IMR-90 (cell line): ENCODE measurements around the gene TNRC6A. TPM values are rescaled to one million over a fixed set of nuclear protein-coding genes. Genes with fewer than 3 reads are reported as not detected.

Experiments
- ATAC-seq: fragments of 200-7000 bp; cut with Tn5 transposase; 2 replicates; pipeline ENCODE4 v1.9.1; 2020; ENCODE audit warnings: low read depth, mild to moderate bottlenecking, moderate library complexity
- BruUV-seq: library from RNA; stranded (reverse); fragments of 400-500 nt; replicated peaks from 2 replicates; lab custom pipeline; 2021; lab: Mats Ljungman, UMichigan
- CTCF ChIA-PET: fragments of 300-600 bp; formaldehyde crosslinking; extraction: SDS; loops from one replicate; lab custom pipeline; 2021; ENCODE audit warnings: antibody characterized with exemption; lab: Yijun Ruan, JAX
- POLR2A ChIA-PET: fragments of 300-600 bp; sonication (Branson Sonifier 250); formaldehyde crosslinking; loops from one replicate; lab custom pipeline; 2022; ENCODE audit warnings: antibody characterized with exemption; ENCODE audit not compliant: unreplicated experiment; lab: Charles Lee
- DNase-seq: peaks from one replicate; pipeline ENCODE4 v3.0.0; 2013
- H2AFZ ChIP-seq: replicated peaks from 2 replicates; pipeline ENCODE3; 2013; ENCODE audit warnings: low read length, mild to moderate bottlenecking; ENCODE audit not compliant: poor library complexity
- H2AK5ac ChIP-seq: 2 replicates; pipeline ENCODE4 v1.6.1; 2013; ENCODE audit warnings: low read depth, low read length, inconsistent platforms
- H2AK9ac ChIP-seq: replicated peaks from 2 replicates; pipeline ENCODE3; 2013; ENCODE audit warnings: mild to moderate bottlenecking, low read depth, low read length, moderate library complexity; ENCODE audit not compliant: poor library complexity
- H2BK120ac ChIP-seq: 2 replicates; pipeline ENCODE4 v1.6.1; 2013; ENCODE audit warnings: low read depth, low read length, inconsistent platforms
- H2BK15ac ChIP-seq: 3 replicates; pipeline ENCODE4 v1.6.1; 2013; ENCODE audit warnings: low read depth, low read length, inconsistent platforms
- H2BK20ac ChIP-seq: 2 replicates; pipeline ENCODE4 v1.6.1; 2013; ENCODE audit warnings: low read depth, mild to moderate bottlenecking, inconsistent platforms, low read length, moderate library complexity
- H2BK5ac ChIP-seq: 2 replicates; pipeline ENCODE4 v1.6.1; 2013; ENCODE audit warnings: mild to moderate bottlenecking, low read depth, low read length, inconsistent platforms; ENCODE audit not compliant: poor library complexity, severe bottlenecking
- H3K14ac ChIP-seq: replicated peaks from 2 replicates; pipeline ENCODE4 v1.6.1; 2013; ENCODE audit warnings: low read depth, low read length, inconsistent platforms
- H3K18ac ChIP-seq: 2 replicates; pipeline ENCODE4 v1.6.1; 2013; ENCODE audit warnings: low read depth, low read length, control low read depth
- H3K23ac ChIP-seq: 2 replicates; pipeline ENCODE4 v1.6.1; 2013; ENCODE audit warnings: low read depth, low read length, inconsistent platforms
- H3K27ac ChIP-seq: 2 replicates; pipeline ENCODE4 v1.5.1; 2013; ENCODE audit warnings: mild to moderate bottlenecking, control low read depth, low read length; ENCODE audit not compliant: insufficient read depth
- H3K27me3 ChIP-seq: 2 replicates; pipeline ENCODE4 v1.6.1; 2013; ENCODE audit warnings: low read length; ENCODE audit not compliant: control insufficient read depth, insufficient read depth
- H3K36me3 ChIP-seq: 2 replicates; pipeline ENCODE4 v1.6.1; 2013; ENCODE audit warnings: low read length, mixed read lengths; ENCODE audit not compliant: control insufficient read depth, insufficient read depth
- H3K4ac ChIP-seq: 2 replicates; pipeline ENCODE4 v1.6.1; 2013; ENCODE audit warnings: low read depth, low read length, inconsistent platforms
- H3K4me1 ChIP-seq: 2 replicates; pipeline ENCODE4 v1.6.1; 2013; ENCODE audit warnings: low read length, mixed read lengths; ENCODE audit not compliant: control insufficient read depth, insufficient read depth
- H3K4me2 ChIP-seq: 2 replicates; pipeline ENCODE4 v1.6.1; 2013; ENCODE audit warnings: low read depth, mild to moderate bottlenecking, control low read depth, low read length, moderate library complexity
- H3K4me3 ChIP-seq: 2 replicates; pipeline ENCODE4 v1.5.1; 2013; ENCODE audit warnings: low read depth, mild to moderate bottlenecking, control low read depth, low read length, moderate library complexity; ENCODE audit not compliant: insufficient read depth
- H3K56ac ChIP-seq: 2 replicates; pipeline ENCODE4 v1.6.1; 2013; ENCODE audit warnings: low read length, inconsistent platforms; ENCODE audit not compliant: insufficient read depth; ENCODE audit errors: extremely low read depth
- H3K79me1 ChIP-seq, 2 experiments: 2 replicates each; pipeline ENCODE4 v1.6.1; 2013; ENCODE audit warnings: low read length in 2 of 2, inconsistent platforms in 1 of 2, low read depth in 1 of 2
- H3K9ac ChIP-seq: 2 replicates; pipeline ENCODE4 v1.6.1; 2013; ENCODE audit warnings: low read depth, low read length, control low read depth
- H3K9me1 ChIP-seq: 2 replicates; pipeline ENCODE4 v1.6.1; 2013; ENCODE audit warnings: low read length, inconsistent platforms; ENCODE audit not compliant: insufficient read depth
- H3K9me3 ChIP-seq: 2 replicates; pipeline ENCODE4 v1.6.1; 2013; ENCODE audit warnings: low read length; ENCODE audit not compliant: control insufficient read depth, insufficient read depth
- H4K20me1 ChIP-seq: 2 replicates; pipeline ENCODE4 v1.6.1; 2013; ENCODE audit warnings: low read length, inconsistent platforms; ENCODE audit not compliant: insufficient read depth
- H4K5ac ChIP-seq: 2 replicates; pipeline ENCODE4 v1.6.1; 2013; ENCODE audit warnings: mild to moderate bottlenecking, low read depth, low read length, control low read depth
- H4K8ac ChIP-seq, 2 experiments: 2 replicates each; pipeline ENCODE4 v1.6.1; 2013; ENCODE audit warnings: low read depth in 2 of 2, low read length in 2 of 2, control low read depth in 1 of 2, inconsistent platforms in 1 of 2
- H4K91ac ChIP-seq: 2 replicates; pipeline ENCODE4 v1.6.1; 2013; ENCODE audit warnings: low read depth, low read length, inconsistent platforms; ENCODE audit not compliant: insufficient read depth
- BHLHE40 ChIP-seq: fragments of 150-350 bp; IDR thresholded peaks from 2 replicates; pipeline ENCODE4 v1.6.1; 2016; ENCODE audit warnings: mild to moderate bottlenecking, low read depth, low read length
- CEBPB ChIP-seq: IDR thresholded peaks from 2 replicates; pipeline ENCODE4 v1.6.1; 2012; ENCODE audit warnings: low read depth, low read length, improper control_type of control experiment
- CHD1 ChIP-seq: IDR thresholded peaks from 2 replicates; pipeline ENCODE4 v1.6.1; 2012; ENCODE audit warnings: low read depth, low read length, improper control_type of control experiment
- CTCF ChIP-seq: conservative IDR thresholded peaks from 2 replicates; pipeline ENCODE4 v1.5.1; 2012; ENCODE audit warnings: mild to moderate bottlenecking, low read depth, low read length, improper control_type of control experiment
- FOS ChIP-seq: fragments of 150-350 bp; IDR thresholded peaks from 2 replicates; pipeline ENCODE4 v1.6.1; 2016; ENCODE audit warnings: low read depth, low read length
- MAFK ChIP-seq: IDR thresholded peaks from 2 replicates; pipeline ENCODE4 v1.6.1; 2012; ENCODE audit warnings: low read depth, low read length, improper control_type of control experiment
- MAZ ChIP-seq: IDR thresholded peaks from 2 replicates; pipeline ENCODE4 v1.6.1; 2012; ENCODE audit warnings: low read depth, mild to moderate bottlenecking, low read length, improper control_type of control experiment, moderate library complexity, borderline replicate concordance
- MXI1 ChIP-seq: IDR thresholded peaks from 2 replicates; pipeline ENCODE4 v1.6.1; 2012; ENCODE audit warnings: low read depth, mild to moderate bottlenecking, low read length, moderate library complexity, borderline replicate concordance
- NFE2L2 ChIP-seq: fragments of 150-350 bp; IDR thresholded peaks from 2 replicates; pipeline ENCODE4 v1.6.1; 2016; ENCODE audit warnings: low read depth, mild to moderate bottlenecking, low read length
- POLR2A ChIP-seq: IDR thresholded peaks from 2 replicates; pipeline ENCODE4 v1.6.1; 2012; ENCODE audit warnings: mild to moderate bottlenecking, low read depth, low read length
- RAD21 ChIP-seq: IDR thresholded peaks from 2 replicates; pipeline ENCODE4 v1.6.1; 2012; ENCODE audit warnings: low read length, improper control_type of control experiment
- RCOR1 ChIP-seq: IDR thresholded peaks from 2 replicates; pipeline ENCODE4 v1.6.1; 2012; ENCODE audit warnings: mild to moderate bottlenecking, low read length, improper control_type of control experiment; ENCODE audit not compliant: insufficient replicate concordance
- RFX5 ChIP-seq: IDR thresholded peaks from 2 replicates; pipeline ENCODE4 v1.8.0; 2012; ENCODE audit warnings: low read depth, mild to moderate bottlenecking, low read length, moderate library complexity
- SMC3 ChIP-seq: fragments of 150-350 bp; IDR thresholded peaks from 2 replicates; pipeline ENCODE4 v1.6.1; 2016; ENCODE audit warnings: low read depth, mild to moderate bottlenecking, antibody characterized with exemption, low read length, moderate library complexity
- USF2 ChIP-seq: fragments of 150-350 bp; IDR thresholded peaks from 2 replicates; pipeline ENCODE4 v1.6.1; 2017; ENCODE audit warnings: mild to moderate bottlenecking, antibody characterized with exemption, low read length, low read depth
- WGBS, 2 experiments: methylation state at CpG; one replicate each; pipeline versions ENCODE4 v1.1.5 to v1.1.7; 2013; ENCODE audit warnings: missing lambda C conversion rate in 2 of 2; ENCODE audit not compliant: insufficient read length in 1 of 2; ENCODE audit errors: extremely low coverage in 2 of 2; 5-methylcytosine and 5-hydroxymethylcytosine counted together
- dilution Hi-C: fragments of 300-500 bp; cut with HindIII; formaldehyde crosslinking; loops from one replicate; pipeline ENCODE4 v1.14.3; 2018; ENCODE audit warnings: low sequenced_read_pairs; ENCODE audit not compliant: unreplicated experiment
- in situ Hi-C: fragments of 300-500 bp; cut with MboI; formaldehyde crosslinking; loops from 3 replicates; pipeline ENCODE4 v1.14.3; 2019; ENCODE audit warnings: low sequenced_read_pairs, inconsistent platforms, mixed read lengths
- intact Hi-C: fragments of 100-400 bp; cut with micrococcal nuclease; formaldehyde crosslinking; loops from 2 replicates; pipeline ENCODE4 v1.10.0; 2022
- polyA plus RNA-seq, 3 experiments: library from polyadenylated mRNA; depleted of rRNA; stranded (reverse); fragments of >200 nt; gene quantifications; 2 replicates each; pipeline ENCODE4 v1.2.3, GENCODE V29; 2012; ENCODE audit warnings: low replicate concordance in 1 of 3
- total RNA-seq: library from RNA; depleted of rRNA; stranded (reverse); fragments of >200 nt; gene quantifications from 2 replicates; pipeline ENCODE4 v1.2.3, GENCODE V29; 2012
- TF ChIP-seq, protein P1 (sequence below): fragments of 150-350 bp; IDR thresholded peaks from 2 replicates; pipeline ENCODE4 v1.6.1; 2016; ENCODE audit warnings: low read depth, mild to moderate bottlenecking, low read length, moderate library complexity, borderline replicate concordance

The TNRC6A gene
- total and polyA plus RNA-seq, 2 of the 4 experiments (the other 2 are of a cell fraction) = 32.4 to 42.3 TPM

- H2BK20ac ChIP-seq = no peak overlapping the region
- no peak overlapping the region for H4K5ac ChIP-seq
- no peak for DNase-seq
- BruUV-seq = no TSS peak
- WGBS, 2 experiments = 80% methylated on average over 1 of the region's 2 CpGs; no CpG with 5 or more reads in 1 of the 2 experiments
- no peak overlapping the region for H2BK5ac ChIP-seq
- in situ Hi-C loops (no loop called here), dilution Hi-C loops (no loop called here), intact Hi-C loops (no loop called here)
- H4K20me1 ChIP-seq = peaks cover 97% of the 10 kb centered on the region
- H3K18ac ChIP-seq = no peak overlapping the region
- no peak overlapping the region for H3K9ac ChIP-seq
- H2BK15ac ChIP-seq = no peak overlapping the region
- H2AFZ ChIP-seq = no peak overlapping the region
- H3K79me1 ChIP-seq = peaks cover 20 to 93% of the 10 kb centered on the region in 2 experiments
- peaks cover 18% of the 10 kb centered on the region for H3K4me1 ChIP-seq
- peaks cover 28% of the 10 kb centered on the region for H3K9me1 ChIP-seq
- no peak overlapping the region for H3K14ac ChIP-seq
- no peaks in the 10 kb centered on the region for H3K27me3 ChIP-seq
- no peak overlapping the region for H4K8ac ChIP-seq
- no peak overlapping the region for H3K4me3 ChIP-seq
- H2BK120ac ChIP-seq = no peak overlapping the region
- no peak overlapping the region; the same call in 1 of the 2 replicates for H3K27ac ChIP-seq
- no peak overlapping the region for H2AK9ac ChIP-seq
- ChIA-PET CTCF (interaction anchor here (0.6 kb wide), 1 partner anchor 221 kb away, joined by 5 read pairs; no protein-coding TSS in a partner anchor), POLR2A (no interaction called here)
- no peak overlapping the region for H4K91ac ChIP-seq
- no peak for ATAC-seq
- H2AK5ac ChIP-seq = no peak overlapping the region
- no peaks in the 10 kb centered on the region for H3K9me3 ChIP-seq
- TF ChIP-seq CEBPB (no peak), BHLHE40 (no peak), CHD1 (no peak), POLR2A (no peak), RFX5 (no peak), RAD21 (no peak), SMC3 (no peak), CTCF (no peak), MXI1 (no peak), NFE2L2 (no peak), USF2 (no peak), MAZ (no peak), RCOR1 (no peak), FOS (no peak), MAFK (no peak)
- TF ChIP-seq, protein P1, sequence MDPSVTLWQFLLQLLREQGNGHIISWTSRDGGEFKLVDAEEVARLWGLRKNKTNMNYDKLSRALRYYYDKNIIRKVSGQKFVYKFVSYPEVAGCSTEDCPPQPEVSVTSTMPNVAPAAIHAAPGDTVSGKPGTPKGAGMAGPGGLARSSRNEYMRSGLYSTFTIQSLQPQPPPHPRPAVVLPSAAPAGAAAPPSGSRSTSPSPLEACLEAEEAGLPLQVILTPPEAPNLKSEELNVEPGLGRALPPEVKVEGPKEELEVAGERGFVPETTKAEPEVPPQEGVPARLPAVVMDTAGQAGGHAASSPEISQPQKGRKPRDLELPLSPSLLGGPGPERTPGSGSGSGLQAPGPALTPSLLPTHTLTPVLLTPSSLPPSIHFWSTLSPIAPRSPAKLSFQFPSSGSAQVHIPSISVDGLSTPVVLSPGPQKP = no peak
- H3K36me3 ChIP-seq = peaks cover 1% of the 10 kb centered on the region; the same call in 1 of the 2 replicates
- no peak overlapping the region; the same call in 1 of the 2 replicates for H3K23ac ChIP-seq
- no peak overlapping the region for H3K56ac ChIP-seq
- H3K4me2 ChIP-seq = no peak overlapping the region
- no peak overlapping the region for H3K4ac ChIP-seq
Measured at GRCh38 chr16:24745791-24746190, 16.3 kb downstream of the TNRC6A start.
